Measurements from ENCODE around the gene CLEC16A. TPM values are rescaled to one million over a fixed set of nuclear protein-coding genes. Genes with fewer than 3 reads are reported as not detected.

Gene CLEC16A
- polyA plus RNA-seq, 2 donors, result 9.0 to 12.5 TPM

- no peak overlapping the region for H3K4me3 ChIP-seq (ENCODE audit: low read depth in 1 of 2, low read length in 2 of 2)
- H3K36me3 ChIP-seq (ENCODE audit: control insufficient read depth in 2 of 2, insufficient read depth in 2 of 2, low read length in 1 of 2), result peaks cover 0 to 2% of the 10 kb centered on the region in 2 donors
- 87 to 95% methylated on average over 8 of the region's 8 CpGs for WGBS, 2 donors
- H3K27ac ChIP-seq (ENCODE audit: low read depth in 2 of 2, low read length in 1 of 2), result peak overlapping the region in 1 of 2 donors; percentile 22
- H3K4me1 ChIP-seq (ENCODE audit: control insufficient read depth in 2 of 2, insufficient read depth in 2 of 2, low read length in 1 of 2), result peaks cover 0 to 4% of the 10 kb centered on the region in 2 donors
- no peaks in the 10 kb centered on the region for H3K9me3 ChIP-seq (ENCODE audit: control insufficient read depth in 2 of 2, insufficient read depth in 1 of 2, low read depth in 1 of 2, low read length in 1 of 2)
- H3K27me3 ChIP-seq (ENCODE audit: control insufficient read depth in 1 of 2, insufficient read depth in 2 of 2, low read length in 2 of 2), result no peaks in the 10 kb centered on the region
These were observed 186.8 kb downstream of the CLEC16A start for GRCh38 chr16:11130978-11131665.

GRCh38 chr16:11131706-11132105, 187.3 kb downstream of the CLEC16A start:
- Histone ChIP-seq H3K9me3 (ENCODE audit: control insufficient read depth in 2 of 2, insufficient read depth in 1 of 2, low read depth in 1 of 2, low read length in 1 of 2) (no peaks in the 10 kb centered on the region), H3K4me1 (ENCODE audit: control insufficient read depth in 2 of 2, insufficient read depth in 2 of 2, low read length in 1 of 2) (peaks cover 0 to 4% of the 10 kb centered on the region in 2 donors), H3K36me3 (ENCODE audit: control insufficient read depth in 2 of 2, insufficient read depth in 2 of 2, low read length in 1 of 2) (peaks cover 0 to 4% of the 10 kb centered on the region in 2 donors), H3K4me3 (ENCODE audit: low read depth in 1 of 2, low read length in 2 of 2) (no peak overlapping the region), H3K27ac (ENCODE audit: low read depth in 2 of 2, low read length in 1 of 2) (peak overlapping the region in 1 of 2 donors; percentile 22), H3K27me3 (ENCODE audit: control insufficient read depth in 1 of 2, insufficient read depth in 2 of 2, low read length in 2 of 2) (no peaks in the 10 kb centered on the region)
- WGBS, 2 donors, result 75% methylated on average over 7 of the region's 7 CpGs

DNA sequence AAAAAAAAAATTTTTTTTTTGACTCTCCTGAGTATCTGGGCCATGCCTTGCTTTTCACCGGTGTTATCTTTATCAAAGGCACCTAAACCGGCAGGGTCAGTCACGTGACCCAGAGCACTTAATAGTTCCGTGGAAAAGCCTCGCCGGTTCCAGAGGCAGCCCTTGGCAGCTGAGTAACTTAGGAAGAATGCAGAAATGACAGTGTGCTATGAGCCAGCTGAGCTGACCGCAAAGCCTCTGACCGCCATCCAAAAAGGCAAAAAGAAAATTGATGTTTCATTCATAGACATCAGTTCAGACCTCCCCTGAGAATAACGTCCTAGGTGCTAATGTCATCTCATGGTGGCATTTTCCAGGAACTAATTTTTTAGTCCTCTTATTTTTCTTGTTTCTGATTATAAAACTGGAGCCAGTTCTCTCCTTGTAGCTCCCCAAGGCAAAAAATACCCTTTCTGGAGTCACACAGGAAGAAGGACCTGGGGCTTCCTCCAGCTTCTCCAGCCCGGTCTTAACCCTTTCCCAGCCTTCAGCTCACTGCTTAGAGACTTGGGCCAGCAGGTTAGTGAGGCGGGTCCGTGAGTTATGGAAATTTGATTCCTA, 189.1 kb downstream of the CLEC16A start:
- Histone ChIP-seq H3K4me3 (ENCODE audit: low read depth in 1 of 2, low read length in 2 of 2) (no peak overlapping the region), H3K27ac (ENCODE audit: low read depth in 2 of 2, low read length in 1 of 2) (peak overlapping the region; percentile 6 to 35), H3K36me3 (ENCODE audit: control insufficient read depth in 2 of 2, insufficient read depth in 2 of 2, low read length in 1 of 2) (peaks cover 0 to 4% of the 10 kb centered on the region in 2 donors), H3K27me3 (ENCODE audit: control insufficient read depth in 1 of 2, insufficient read depth in 2 of 2, low read length in 2 of 2) (no peaks in the 10 kb centered on the region), H3K9me3 (ENCODE audit: control insufficient read depth in 2 of 2, insufficient read depth in 1 of 2, low read depth in 1 of 2, low read length in 1 of 2) (no peaks in the 10 kb centered on the region), H3K4me1 (ENCODE audit: control insufficient read depth in 2 of 2, insufficient read depth in 2 of 2, low read length in 1 of 2) (peaks cover 0 to under 1% of the 10 kb centered on the region in 2 donors)
- 23 to 30% methylated on average over 12 of the region's 12 CpGs for WGBS, 2 donors

GRCh38 chr16:11134722-11135463, 190.5 kb downstream of the CLEC16A start:
- Histone ChIP-seq H3K4me1 (ENCODE audit: control insufficient read depth in 2 of 2, insufficient read depth in 2 of 2, low read length in 1 of 2) (no peaks in the 10 kb centered on the region), H3K9me3 (ENCODE audit: control insufficient read depth in 2 of 2, insufficient read depth in 1 of 2, low read depth in 1 of 2, low read length in 1 of 2) (no peaks in the 10 kb centered on the region), H3K27ac (ENCODE audit: low read depth in 2 of 2, low read length in 1 of 2) (no peak overlapping the region), H3K4me3 (ENCODE audit: low read depth in 1 of 2, low read length in 2 of 2) (no peak overlapping the region), H3K27me3 (ENCODE audit: control insufficient read depth in 1 of 2, insufficient read depth in 2 of 2, low read length in 2 of 2) (no peaks in the 10 kb centered on the region), H3K36me3 (ENCODE audit: control insufficient read depth in 2 of 2, insufficient read depth in 2 of 2, low read length in 1 of 2) (peaks cover 0 to 3% of the 10 kb centered on the region in 2 donors)
- 77 to 85% methylated on average over 11 of the region's 11 CpGs for WGBS, 2 donors

DNA sequence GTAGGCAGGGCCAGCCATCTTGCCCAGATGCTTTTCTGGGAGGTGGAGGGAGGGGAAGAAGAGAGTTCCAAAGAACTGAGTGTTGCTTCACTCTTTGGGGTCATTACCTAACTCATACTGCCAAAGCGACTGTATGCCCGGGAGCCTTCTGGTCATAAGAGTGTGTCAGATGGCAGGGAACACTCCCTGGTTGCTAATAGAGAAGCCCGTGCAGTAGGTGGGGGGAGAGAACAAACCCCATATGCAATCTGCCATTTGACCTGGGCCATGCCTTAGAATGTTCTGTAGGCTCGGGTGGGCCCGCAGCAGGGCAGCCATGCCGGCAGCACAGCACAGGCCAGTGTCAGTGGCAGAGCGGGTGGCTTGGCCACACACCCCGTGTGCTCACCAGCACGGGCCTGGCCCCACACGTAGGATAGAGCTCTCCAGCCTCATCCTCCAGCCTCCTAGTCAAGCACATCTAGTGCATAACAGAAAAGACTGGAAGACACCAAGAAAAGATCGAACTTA, 191.2 kb downstream of the CLEC16A start:
- no peaks in the 10 kb centered on the region for H3K27me3 ChIP-seq (ENCODE audit: control insufficient read depth in 1 of 2, insufficient read depth in 2 of 2, low read length in 2 of 2)
- no peak overlapping the region for H3K4me3 ChIP-seq (ENCODE audit: low read depth in 1 of 2, low read length in 2 of 2)
- no peak overlapping the region for H3K27ac ChIP-seq (ENCODE audit: low read depth in 2 of 2, low read length in 1 of 2)
- H3K9me3 ChIP-seq (ENCODE audit: control insufficient read depth in 2 of 2, insufficient read depth in 1 of 2, low read depth in 1 of 2, low read length in 1 of 2), result no peaks in the 10 kb centered on the region
- no peaks in the 10 kb centered on the region for H3K4me1 ChIP-seq (ENCODE audit: control insufficient read depth in 2 of 2, insufficient read depth in 2 of 2, low read length in 1 of 2)
- WGBS, 2 donors, result 83 to 91% methylated on average over 11 of the region's 11 CpGs
- H3K36me3 ChIP-seq (ENCODE audit: control insufficient read depth in 2 of 2, insufficient read depth in 2 of 2, low read length in 1 of 2), result peaks cover 0 to 3% of the 10 kb centered on the region in 2 donors

DNA sequence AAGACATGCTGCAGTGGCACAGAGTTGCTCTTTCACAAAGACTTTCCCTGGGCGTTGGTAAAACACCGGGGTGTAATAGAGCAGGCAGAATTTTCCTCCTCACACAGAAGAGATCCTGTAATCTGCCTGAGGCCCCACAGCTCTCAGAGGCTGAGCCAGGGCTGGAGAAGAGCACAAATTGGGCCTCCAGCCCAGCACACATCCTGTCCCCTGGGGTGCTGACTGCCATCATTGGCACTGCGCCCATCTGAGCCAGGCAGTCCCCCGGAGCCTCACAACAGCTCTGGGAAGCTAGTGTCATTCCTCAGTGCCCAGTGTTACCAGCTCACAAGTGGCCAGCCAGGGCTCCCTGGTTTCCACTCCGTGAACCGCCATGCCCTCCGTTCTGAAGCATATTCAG, 192.2 kb downstream of the CLEC16A start:
- H3K4me3 ChIP-seq (ENCODE audit: low read depth in 1 of 2, low read length in 2 of 2), result no peak overlapping the region
- 60 to 75% methylated on average over 7 of the region's 7 CpGs for WGBS, 2 donors
- H3K36me3 ChIP-seq (ENCODE audit: control insufficient read depth in 2 of 2, insufficient read depth in 2 of 2, low read length in 1 of 2), result peaks cover 0 to 3% of the 10 kb centered on the region in 2 donors
- H3K9me3 ChIP-seq (ENCODE audit: control insufficient read depth in 2 of 2, insufficient read depth in 1 of 2, low read depth in 1 of 2, low read length in 1 of 2), result no peaks in the 10 kb centered on the region
- H3K27ac ChIP-seq (ENCODE audit: low read depth in 2 of 2, low read length in 1 of 2), result no peak overlapping the region
- no peaks in the 10 kb centered on the region for H3K4me1 ChIP-seq (ENCODE audit: control insufficient read depth in 2 of 2, insufficient read depth in 2 of 2, low read length in 1 of 2)
- no peaks in the 10 kb centered on the region for H3K27me3 ChIP-seq (ENCODE audit: control insufficient read depth in 1 of 2, insufficient read depth in 2 of 2, low read length in 2 of 2)

DNA sequence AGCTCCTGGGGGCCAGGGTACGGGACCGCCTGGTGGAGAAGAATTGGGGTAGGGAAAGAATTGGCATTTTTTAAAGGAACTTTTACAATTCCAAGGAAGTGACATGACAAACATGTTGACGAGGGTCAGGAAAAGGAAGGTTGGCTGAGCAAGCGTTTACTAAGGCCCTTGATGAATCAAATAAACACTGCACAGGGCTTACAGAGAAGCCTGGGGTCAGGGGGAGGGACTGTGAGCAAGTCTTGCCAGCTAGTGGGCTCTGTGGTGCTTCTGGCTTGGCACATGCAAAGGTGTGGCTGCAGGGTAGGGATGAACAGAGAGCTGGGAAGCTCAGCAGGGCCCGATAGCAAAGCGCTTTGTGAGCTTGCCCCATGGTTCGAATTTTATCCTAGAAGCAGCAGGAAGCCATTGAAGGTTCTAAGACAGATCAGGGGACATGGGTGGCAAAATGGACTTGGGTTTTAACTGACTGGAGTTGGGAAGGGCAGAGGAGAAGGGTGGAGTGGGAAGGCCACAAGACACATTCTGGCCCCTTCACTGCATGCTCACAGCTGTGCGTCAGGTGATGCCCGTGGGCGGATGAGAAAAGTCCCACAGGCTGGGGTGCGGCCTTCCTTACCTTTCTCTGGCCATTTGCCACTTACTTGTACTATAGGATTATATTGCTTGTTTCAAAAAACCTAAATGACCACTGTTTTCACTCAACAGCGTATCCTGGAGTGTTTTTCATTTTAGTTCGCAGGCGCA, 193.8 kb downstream of the CLEC16A start:
- Histone ChIP-seq H3K27ac (ENCODE audit: low read depth in 2 of 2, low read length in 1 of 2) (no peak overlapping the region), H3K4me1 (ENCODE audit: control insufficient read depth in 2 of 2, insufficient read depth in 2 of 2, low read length in 1 of 2) (peaks cover 0 to 2% of the 10 kb centered on the region in 2 donors), H3K4me3 (ENCODE audit: low read depth in 1 of 2, low read length in 2 of 2) (no peak overlapping the region), H3K9me3 (ENCODE audit: control insufficient read depth in 2 of 2, insufficient read depth in 1 of 2, low read depth in 1 of 2, low read length in 1 of 2) (no peaks in the 10 kb centered on the region), H3K36me3 (ENCODE audit: control insufficient read depth in 2 of 2, insufficient read depth in 2 of 2, low read length in 1 of 2) (peaks cover 0 to 3% of the 10 kb centered on the region in 2 donors), H3K27me3 (ENCODE audit: control insufficient read depth in 1 of 2, insufficient read depth in 2 of 2, low read length in 2 of 2) (no peaks in the 10 kb centered on the region)
- 84 to 86% methylated on average over 14 of the region's 14 CpGs for WGBS, 2 donors

GRCh38 chr16:11138769-11139325, 194.5 kb downstream of the CLEC16A start:
- Histone ChIP-seq H3K4me1 (ENCODE audit: control insufficient read depth in 2 of 2, insufficient read depth in 2 of 2, low read length in 1 of 2) (peaks cover 0 to 2% of the 10 kb centered on the region in 2 donors), H3K36me3 (ENCODE audit: control insufficient read depth in 2 of 2, insufficient read depth in 2 of 2, low read length in 1 of 2) (peaks cover 0 to 3% of the 10 kb centered on the region in 2 donors), H3K27me3 (ENCODE audit: control insufficient read depth in 1 of 2, insufficient read depth in 2 of 2, low read length in 2 of 2) (no peaks in the 10 kb centered on the region), H3K4me3 (ENCODE audit: low read depth in 1 of 2, low read length in 2 of 2) (no peak overlapping the region), H3K27ac (ENCODE audit: low read depth in 2 of 2, low read length in 1 of 2) (no peak overlapping the region), H3K9me3 (ENCODE audit: control insufficient read depth in 2 of 2, insufficient read depth in 1 of 2, low read depth in 1 of 2, low read length in 1 of 2) (no peaks in the 10 kb centered on the region)
- 89 to 91% methylated on average over 8 of the region's 8 CpGs for WGBS, 2 donors
